Measurements from ENCODE around the gene IGFBP7.

GRCh38 chr4:57137261-57137660, 27.1 kb upstream of the IGFBP7 start:
- TF ChIP-seq CTCF (IDR thresholded peaks at IDR 0.05; ENCODE audit: low read depth, low read length, poor library complexity, severe bottlenecking), result no peak
- no peak for TF ChIP-seq EZH2phosphoT487 (IDR thresholded peaks at IDR 0.05; ENCODE audit: borderline replicate concordance, low read length)

Data from DOHH2 (cell line).